SK-N-DZ (cell line): ENCODE results near the gene KIF23. TPM values are rescaled to one million over a fixed set of nuclear protein-coding genes. Genes with fewer than 3 reads are reported as not detected.
"Not testable (repeated sequence)": the region's sequence is repeated elsewhere in the genome, so short reads cannot be mapped to it uniquely, and the experiment has no call there.

Experiments used
- DNase-seq: peaks from one replicate; pipeline ENCODE4 v3.0.0-alpha.2; 2015; ENCODE audit warnings: low spot score
- polyA plus RNA-seq, 2 experiments: library from polyadenylated mRNA; depleted of rRNA; stranded (reverse); fragments of >200 nt; gene quantifications; 2 replicates each; pipeline ENCODE4 v1.2.3, GENCODE V29; 2014

The KIF23 gene
- 68.6 and 79.6 TPM in 2 replicates for polyA plus RNA-seq (2014; cell fraction: cytosol; rRNA removed)
- 194 and 199 TPM in 2 replicates for polyA plus RNA-seq (2014; cell fraction: nucleus; rRNA removed)

DNA sequence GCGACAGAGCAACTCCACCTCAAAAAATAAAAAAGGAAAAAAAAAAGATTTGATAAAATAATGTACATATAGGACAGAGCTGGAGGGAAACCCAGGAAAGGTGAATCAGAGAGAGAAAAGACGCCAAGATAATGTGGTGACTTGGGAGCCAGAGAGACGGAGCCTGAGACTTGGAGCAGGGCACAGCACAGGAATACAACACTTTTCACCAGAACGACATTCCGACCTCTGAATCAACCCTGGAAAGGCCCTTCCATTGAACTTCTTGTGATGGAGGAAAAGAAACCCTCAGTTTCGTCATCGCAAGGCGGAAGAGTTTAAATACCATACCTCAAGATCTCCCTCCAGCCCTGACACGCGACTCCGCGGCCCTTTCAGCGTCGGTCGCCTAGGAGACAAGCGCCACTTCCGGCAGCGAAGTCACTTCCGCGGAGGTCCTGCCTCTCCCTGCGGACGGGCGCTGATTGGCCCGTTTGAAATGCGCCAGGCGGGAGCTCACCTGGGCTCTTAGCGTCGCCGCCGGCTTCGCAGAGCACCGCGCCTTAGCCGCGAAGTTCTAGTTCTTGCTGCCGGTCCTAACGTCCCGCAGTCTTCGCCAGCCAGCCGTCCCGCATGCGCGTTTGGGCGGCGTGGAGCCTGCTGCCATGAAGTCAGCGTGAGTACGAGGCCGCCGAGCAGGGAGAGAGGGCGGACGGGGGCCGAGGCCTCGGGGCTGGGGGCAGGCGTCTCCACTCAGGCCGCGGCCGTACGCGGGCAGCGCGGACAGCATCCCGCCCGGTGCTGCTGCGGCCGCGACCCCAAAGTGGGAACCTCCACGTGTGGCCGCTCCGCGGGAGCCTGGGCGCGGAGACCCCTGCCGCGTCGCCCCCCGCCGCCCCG is at the start of gene KIF23:
KIF23 (plus strand) TSS at position 528 of the 879 bp plus-strand sequence; CDS start at position 645, 117 bp downstream.
- DNase-seq = peak; percentile 94

DNA sequence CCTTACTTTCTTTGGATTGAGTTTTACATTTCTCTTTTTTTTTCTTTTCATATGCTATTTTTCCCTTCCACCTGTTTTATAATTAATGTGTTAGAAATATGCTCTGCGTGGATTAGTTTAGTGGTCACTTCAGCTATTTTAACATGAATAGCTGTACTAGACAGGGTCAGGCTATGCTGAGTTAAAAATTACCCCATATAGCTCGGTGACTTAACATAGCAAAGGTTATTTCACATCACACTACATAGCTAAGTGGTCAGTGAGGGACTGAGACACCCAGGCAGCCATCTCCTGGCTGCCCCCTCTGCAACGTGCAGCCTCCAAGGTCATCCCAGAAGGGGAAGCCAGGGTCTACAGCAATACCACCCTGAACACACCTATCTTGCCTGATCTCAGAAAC is 46.9 kb upstream of the KIF23 start:
- no peak for DNase-seq

DNA sequence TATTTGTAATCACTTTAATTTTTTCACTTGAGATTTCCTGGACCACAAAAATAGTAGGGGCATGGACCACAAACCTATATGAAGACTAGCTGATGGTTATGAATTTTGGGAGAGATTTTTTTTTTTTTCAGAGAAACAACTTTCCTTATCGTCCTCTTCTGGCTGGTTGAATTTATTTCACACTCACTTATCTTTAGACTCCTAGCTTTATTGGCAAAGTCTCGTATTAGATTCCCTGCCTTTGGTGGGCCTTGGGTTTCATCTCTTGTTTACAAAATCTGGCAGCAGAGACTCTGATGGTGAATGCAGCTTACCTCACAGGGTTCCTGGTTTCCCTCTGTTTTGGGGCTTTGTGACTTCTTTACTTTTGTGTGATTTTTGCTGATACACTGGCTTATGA is 44.5 kb upstream of the KIF23 start:
- no peak for DNase-seq

DNA sequence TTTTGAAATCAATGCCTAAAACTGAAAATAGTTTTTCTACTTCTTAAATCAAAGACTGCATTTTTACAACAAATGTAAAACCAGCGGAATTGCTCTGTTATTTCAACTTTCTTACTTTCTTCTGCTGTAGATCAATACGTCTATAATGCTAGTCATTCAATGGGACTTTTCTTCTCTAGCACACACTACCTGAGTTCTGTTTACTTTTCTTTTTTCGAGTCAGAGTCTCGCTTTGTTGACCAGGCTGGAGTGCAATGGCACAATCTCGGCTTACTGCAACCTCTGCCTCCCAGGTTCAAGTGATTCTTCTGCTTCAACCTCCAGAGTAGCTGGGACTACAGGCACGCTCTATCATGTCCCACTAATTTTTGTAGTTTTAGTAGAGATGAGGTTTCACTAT is 40.7 kb upstream of the KIF23 start:
- no peak for DNase-seq

DNA sequence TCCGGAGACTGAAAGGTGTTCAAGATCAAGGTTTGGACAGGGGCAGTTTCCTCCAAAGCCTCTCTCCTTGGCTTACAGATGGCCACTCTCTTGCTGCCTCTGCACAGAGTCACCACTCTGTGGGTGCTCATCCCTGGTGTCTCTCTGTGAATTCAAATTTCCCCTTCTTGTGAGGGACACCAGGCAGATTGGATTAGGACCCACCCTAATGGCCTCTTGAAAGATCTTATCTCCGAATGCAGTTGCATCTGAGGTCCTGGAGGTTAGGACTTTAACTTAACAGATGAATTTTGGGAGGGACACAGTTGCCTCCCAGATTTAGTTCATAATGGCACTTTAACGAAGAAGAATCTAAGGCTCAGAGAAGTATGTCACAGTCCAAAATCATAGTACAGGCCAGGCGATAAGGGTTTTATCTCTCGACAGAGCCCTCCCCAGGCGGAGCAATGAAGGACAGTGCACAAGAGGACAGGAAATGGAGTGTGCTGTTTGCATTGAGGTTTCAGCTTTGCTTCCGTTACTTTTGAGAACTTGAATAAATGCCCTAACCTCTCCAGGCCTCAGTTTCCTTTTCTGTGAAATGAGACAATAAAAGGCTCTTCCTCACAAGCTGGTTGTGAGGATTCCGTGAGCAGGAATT is 38.9 kb upstream of the KIF23 start:
- DNase-seq = peak; percentile 92

DNA sequence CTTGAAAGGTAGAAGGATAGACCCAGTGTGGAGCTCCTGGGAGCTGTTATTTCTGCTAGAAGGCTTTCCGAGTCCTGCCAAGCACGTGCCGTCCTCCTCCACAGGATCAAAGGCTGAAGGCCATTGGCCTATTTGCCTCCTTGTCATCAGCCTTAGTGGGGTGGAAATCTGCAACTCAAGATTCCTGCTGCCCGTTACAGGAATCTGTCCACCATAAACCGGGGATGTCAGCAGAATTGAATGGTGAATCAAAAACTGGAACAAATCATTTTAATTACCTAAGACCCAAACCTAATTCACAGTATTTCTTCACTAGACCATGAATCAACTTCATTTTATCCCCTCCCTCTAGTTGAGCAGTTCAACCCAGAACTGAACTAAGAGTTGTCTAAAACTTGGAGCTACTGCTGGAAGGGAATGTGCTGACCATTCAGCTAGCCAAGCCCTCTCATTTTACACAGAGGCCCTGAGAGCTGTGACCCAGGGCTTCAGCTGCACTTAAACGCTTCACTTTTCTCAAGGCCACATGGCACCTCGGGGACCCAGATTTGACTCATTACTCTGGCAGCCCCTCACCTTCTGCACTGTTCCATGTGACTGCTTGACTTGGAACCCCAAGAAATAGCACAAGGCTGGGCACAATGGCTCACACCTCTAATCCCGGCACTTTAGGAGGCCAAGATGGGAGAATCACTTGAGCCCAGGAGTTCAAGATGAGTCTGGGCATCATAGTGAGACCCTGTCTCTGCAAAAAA is 36.8 kb upstream of the KIF23 start:
- no peak for DNase-seq

DNA sequence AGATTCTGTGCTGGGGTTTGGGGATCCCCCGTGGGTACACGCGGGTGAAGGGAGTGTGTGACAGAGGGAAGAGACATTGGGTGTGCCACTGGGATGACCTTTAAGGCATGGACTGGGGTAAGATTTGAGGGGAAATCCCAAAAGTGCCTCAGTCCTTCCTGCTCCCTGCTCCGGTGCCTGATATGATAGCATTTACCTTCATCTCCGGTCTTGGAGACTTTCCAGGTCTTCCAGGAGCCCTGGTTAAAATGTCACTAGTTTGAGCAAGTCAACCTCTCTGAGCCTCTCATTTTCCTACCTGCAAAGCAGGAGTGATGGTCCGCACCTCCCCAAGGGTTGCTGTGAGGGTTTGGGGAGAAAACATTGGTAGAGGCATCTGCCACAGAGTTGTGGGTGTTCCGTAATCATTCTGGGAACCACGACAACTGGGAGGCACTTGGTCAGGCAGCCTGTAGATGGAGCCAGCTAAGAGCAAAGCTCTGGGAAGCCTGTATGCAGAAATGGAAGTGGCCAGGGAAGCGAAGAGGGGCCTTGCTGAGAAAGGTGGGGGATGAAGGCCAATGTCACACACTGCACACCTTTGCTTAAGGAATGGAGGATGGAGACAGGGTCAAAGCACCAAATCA is 33.9 kb upstream of the KIF23 start:
- peak; percentile 54 for DNase-seq

DNA sequence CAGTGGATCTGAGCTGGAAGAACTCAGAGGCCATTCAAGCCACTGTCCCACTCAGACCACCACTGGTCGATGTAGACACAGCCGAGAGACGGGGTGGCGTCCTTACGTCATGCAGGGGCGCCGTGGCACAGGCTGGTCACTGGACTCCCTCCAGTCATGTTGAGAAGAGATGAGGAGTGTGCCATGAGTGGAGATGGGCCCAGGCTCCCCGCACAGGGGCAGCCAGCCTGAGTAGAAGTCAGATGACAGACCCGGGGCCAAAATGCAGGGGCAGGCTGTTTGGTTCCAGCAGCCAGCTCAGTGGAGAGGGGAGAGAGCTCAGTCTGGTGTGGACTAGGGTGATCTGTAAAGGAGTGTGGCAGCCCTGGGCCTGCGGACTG is 33.4 kb upstream of the KIF23 start:
- DNase-seq = no peak

DNA sequence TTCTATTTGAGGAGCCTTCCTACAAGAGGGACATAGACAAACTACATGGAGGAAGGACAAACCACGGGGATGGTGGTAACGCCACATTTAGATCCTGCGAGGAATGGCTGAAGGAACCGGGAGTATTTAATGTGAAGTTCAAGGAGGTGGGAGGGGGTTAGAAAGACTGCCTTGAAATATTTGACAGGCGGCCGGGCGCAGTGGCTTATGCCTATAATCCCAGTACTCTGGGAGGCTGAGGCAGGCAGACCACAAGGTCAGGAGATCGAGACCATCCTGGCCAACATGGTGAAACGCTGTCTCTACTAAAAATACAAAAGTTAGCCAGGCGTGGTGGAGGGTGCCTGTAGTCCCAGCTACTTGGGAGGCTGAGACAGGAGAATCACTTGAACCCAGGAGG is 32.0 kb upstream of the KIF23 start:
- DNase-seq = not testable (repeated sequence)

DNA sequence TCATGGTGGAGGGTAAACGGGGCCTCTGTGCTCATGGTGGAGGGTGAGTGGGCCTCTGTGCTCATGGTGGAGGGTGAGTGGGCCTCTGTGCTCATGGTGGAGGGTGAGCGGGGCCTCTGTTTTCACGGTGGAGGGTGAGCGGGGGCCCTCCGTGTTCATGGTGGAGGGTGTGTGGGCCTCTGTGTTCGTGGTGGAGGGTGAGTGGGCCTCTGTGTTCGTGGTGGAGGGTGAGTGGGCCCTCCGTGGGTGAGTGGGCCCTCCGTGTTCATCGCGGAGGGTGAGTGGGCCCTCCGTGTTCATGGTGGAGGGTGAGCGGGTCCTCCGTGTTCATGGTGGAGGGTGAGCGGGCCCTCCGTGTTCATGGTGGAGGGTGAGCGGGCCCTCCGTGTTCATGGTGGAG is 30.1 kb upstream of the KIF23 start:
- DNase-seq = not testable (repeated sequence)

DNA sequence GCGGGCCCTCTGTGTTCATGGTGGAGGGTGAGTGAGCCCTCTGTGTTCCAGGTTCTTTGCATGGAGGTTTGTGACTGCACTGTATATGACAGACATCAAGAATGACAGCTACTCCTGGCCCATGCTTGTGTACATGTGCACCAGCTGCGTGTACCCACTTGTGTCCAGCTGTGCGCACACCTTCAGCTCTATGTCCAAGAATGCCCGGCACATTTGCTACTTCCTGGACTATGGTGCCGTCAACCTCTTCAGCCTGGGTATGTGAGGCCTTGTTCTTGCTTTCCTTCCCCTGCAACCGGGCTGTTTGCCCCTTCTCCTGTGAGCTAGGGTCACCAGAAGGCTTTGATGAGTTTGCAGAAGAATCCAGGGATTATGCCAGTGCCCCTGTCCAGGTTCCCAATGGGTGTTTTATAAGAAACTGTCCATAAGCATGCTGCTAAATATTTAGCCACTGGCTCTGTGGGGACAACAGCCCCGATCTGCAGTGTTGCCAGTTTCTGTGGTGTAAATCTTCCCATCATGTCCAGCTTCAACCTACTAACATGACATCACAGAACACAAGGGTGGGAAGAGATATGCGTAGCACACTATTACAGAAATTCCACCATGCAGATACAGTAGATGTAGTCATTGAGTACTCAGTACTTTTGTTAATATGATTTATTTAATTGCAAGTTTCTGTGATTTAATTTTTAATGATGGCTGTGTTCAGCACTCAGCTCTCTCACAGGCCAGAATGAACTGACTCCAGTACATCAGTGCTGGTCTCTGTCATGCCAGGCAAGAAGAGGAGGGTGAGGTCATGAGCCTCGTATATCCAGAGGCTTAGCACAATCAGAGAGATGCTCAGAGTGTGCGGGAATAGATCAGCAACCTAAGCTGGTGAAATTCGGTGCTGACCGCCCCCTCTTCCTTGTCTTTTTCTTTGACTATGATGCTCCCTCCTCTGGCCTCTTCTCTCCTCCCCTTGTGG is 29.2 kb upstream of the KIF23 start:
- no peak for DNase-seq

DNA sequence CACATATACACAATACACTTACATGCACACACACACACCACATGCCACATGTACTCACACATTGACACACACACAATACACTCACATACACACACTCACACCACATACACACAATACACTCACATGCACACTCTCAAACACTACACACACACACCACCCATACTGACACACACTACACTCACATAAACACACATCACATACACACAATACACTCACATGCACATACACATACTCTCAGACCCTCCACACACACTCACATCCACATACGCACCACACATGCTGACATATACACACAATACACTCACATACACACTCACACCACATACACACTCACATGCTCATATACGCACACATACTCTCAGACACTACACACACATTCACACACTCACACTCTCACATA is 28.3 kb upstream of the KIF23 start:
- DNase-seq = no peak

DNA sequence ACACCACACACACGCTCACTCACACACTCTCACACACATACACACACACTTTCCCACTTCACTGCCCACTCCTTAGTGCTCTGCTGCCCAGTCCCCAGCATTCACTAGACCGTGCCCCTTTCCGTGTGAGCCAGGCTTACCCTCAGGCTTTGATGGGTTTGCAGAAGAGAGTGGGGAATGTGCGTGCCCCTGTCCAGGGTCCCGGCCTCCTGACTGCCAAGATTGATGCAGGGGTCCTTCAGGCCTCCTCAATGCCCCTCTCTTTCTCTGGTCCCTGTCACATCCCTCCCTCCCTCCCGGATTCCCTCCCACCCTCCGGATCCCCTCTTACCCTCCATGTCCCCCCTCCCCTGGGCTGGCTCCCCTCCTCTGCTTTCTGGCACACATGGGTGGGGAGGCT is 27.9 kb upstream of the KIF23 start:
- no peak for DNase-seq

DNA sequence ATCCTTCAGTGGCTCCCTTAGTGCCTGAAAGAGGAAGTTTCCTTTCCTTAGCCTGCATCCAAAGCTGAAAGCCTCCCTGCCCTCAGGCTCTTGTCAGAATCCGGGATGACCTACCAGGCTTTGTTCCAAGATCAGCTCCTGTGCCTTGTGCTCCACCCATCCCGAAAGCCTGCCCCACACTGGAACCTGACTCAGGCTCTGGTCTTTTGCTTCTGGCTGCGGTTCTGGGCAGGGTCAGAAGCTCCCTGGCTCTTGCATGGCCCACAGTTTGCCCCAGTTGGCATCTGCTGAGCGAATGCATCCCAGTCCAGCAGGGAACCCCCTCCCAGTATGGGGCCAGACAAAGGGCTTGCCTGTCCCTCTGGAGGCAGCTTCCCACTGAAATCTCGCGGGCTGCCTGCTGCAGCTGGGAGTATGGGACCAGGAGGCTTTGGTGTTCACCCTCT is 25.9 kb upstream of the KIF23 start:
- no peak for DNase-seq

DNA sequence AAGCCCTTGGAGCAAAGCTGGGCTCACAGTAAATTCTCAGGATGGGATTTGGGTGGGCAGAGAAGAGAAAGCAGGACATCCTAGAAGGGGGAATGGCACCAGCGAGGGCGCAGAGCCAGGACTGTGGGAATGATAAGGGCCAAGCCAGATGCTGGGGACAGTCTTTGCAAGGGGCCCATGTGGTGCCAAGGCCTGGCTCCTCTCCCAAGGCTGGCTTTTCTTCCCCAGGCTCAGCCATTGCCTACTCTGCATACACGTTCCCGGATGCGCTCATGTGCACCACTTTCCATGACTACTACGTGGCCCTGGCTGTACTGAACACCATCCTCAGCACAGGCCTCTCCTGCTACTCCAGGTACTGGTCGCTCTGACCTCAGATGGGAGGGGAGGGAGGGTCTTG is 24.7 kb upstream of the KIF23 start:
- no peak for DNase-seq

DNA sequence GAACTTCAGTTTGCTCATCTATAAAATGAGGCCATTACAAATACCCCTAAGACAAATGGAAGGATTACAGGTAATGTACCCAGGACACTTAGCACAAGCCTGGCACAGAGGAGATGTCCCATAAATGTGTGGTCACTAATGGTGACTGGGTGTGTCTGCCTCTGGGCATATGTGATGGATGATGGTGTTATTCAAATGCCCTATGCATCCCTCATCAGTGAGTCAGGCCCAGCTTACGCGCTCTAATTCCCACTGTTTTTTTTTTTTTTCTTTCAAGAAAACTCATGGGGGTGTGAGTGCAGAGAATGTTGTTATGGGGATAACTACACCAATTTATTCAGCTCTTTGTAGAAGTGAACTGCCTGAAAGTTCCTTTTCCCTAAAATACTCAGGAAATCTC is 23.6 kb upstream of the KIF23 start:
- no peak for DNase-seq

DNA sequence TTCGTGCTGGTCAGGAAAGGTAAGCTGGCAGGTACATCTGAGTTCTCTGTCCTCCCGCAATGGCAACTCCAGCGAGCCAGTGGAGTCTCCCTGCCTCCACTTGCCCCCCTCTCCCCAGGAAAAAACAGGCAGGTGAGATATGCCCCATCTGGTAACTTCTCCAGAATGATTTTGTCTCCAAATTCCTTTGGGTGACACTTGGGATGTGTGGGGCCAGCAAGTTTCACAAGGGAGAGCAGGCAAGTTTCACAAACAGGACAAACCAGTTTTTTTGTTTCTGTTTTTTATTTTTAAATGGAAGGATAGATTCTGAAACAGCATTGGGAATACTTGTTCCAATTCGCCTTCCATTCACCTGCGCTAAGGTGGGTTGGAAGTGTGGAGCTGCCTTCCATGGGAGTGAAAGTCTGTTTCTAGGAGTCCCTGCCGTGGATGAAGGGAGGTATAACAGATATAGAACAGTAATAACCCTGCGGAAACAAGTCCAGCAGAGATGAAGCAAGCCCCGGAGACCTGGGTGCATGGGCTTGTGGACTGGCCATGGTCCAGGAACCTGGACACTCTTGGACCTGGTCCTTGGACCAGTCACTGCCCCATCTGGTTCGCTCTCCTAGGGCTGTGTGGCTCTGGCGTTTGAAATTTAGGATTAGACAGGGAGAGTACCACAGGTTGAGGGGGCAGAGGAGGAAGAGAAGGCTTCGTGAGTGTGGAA is 22.9 kb upstream of the KIF23 start:
- no peak for DNase-seq

DNA sequence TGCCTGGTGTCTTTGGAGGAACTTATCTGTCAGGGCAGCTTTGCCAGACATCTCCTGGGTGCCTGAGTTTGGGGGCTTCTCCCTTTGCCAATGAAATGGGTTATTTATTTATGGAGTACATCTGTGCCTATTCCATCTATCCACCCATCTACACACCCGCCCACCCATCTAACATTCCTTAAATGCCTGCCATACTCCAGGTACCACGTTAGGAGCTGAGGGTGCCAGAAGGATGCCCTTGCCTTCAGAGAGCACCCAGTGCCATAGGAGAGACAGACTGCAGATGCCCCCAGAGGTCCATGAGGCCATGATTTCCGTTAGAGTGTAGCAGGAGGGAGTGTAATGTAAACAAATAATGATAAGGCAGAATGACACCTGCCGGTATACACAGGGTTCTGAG is 21.8 kb upstream of the KIF23 start:
- DNase-seq = no peak

DNA sequence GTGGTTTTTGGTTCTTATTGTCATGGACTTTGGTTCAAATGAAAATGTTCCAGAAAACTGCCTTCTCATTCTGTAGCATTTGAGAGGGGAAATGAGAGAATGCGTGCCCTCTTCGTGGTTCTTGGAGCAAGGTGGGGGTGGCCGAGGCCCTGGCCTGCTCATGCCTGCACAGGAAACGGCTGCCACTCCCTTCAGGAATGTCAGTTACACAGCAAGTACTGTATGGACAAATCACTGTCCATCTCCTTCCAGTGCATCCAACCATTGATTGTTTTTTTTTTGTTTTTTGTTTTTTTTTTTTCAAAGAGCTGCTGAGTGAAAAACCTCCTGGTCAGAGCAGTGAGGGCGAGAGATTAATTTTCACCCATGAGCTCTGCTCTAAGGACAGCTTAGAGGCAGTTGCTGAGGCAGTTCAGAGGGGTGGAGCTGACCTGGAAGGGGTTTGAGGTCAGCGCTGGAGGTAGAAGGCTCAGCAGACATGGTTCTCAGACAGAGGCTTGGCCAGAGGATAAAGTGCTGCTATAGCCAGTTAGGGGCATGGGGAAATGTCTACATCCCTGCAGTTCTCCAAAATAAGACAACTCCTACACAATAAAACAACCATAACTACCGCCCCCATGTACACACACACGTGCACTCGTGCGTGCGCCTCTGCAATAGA is 20.2 kb upstream of the KIF23 start:
- DNase-seq = no peak
